K562 (cell line): ENCODE measurements around the gene SLITRK6. TPM values are rescaled to one million over a fixed set of nuclear protein-coding genes. Genes with fewer than 3 reads are reported as not detected.

Experiments
- MAZ ChIP-seq, 2 experiments: fragments of 450-650 bp in 1 of 2; sonication (generic) in 1 of 2; formaldehyde crosslinking; IDR thresholded peaks in 1 of 2; conservative IDR thresholded peaks in 1 of 2; 2 replicates each; pipeline versions ENCODE4 v1.4.0 to v1.5.0; 2020; ENCODE audit warnings: mild to moderate bottlenecking in 1 of 2, missing genetic modification reagents in 1 of 2
- RBM15 ChIP-seq: fragments of 200-400 bp; formaldehyde crosslinking; IDR thresholded peaks from 2 replicates; pipeline ENCODE4 v1.6.1; 2018; ENCODE audit warnings: mild to moderate bottlenecking, low read length, moderate library complexity; ENCODE audit not compliant: insufficient read depth
- REST ChIP-seq, 2 experiments: fragments of 450-650 bp; formaldehyde crosslinking in 1 of 2; IDR thresholded peaks; 2 replicates each; pipeline versions ENCODE4 v1.4.0 to v1.6.1; 2014 to 2020; ENCODE audit warnings: mild to moderate bottlenecking in 2 of 2, borderline replicate concordance in 1 of 2, low read depth in 1 of 2
- YBX1 ChIP-seq: fragments of 450-650 bp; IDR thresholded peaks from 2 replicates; pipeline ENCODE4 v1.7.1; 2016; ENCODE audit warnings: mild to moderate bottlenecking
- polyA plus RNA-seq, 8 experiments: library from polyadenylated mRNA; depleted of rRNA in 4 of 8; stranded (reverse) in 5 of 8; unstranded in 3 of 8; fragments of >200 nt; fragmentation: Nextera tagmentation in 2 of 8; fragmentation: Illumina TruSeq in 1 of 8; extraction: Ambion mirVana in 2 of 8; extraction: Trizol in 1 of 8; gene quantifications; 2 replicates each; pipeline versions ENCODE4 v1.2.1 to v1.2.3, GENCODE V29; 2011 to 2014; ENCODE audit warnings: inconsistent platforms in 1 of 8, missing spikeins in 1 of 8
- total RNA-seq, 7 experiments: library from RNA; depleted of rRNA in 6 of 7; stranded (reverse); fragments of >200 nt in 6 of 7; fragmentation: Illumina TruSeq in 2 of 7; extraction: Trizol in 2 of 7; gene quantifications; 2 replicates each; pipeline versions ENCODE4 v1.2.1 to v1.2.3, GENCODE V29; 2011 to 2021; ENCODE audit warnings: low replicate concordance in 1 of 7

The SLITRK6 gene
- total and polyA plus RNA-seq, 9 of the 15 experiments (the other 6 are each of a cell fraction or from before 2014, with no cell fraction given): 0.01 to 0.04 TPM; not detected in 7

- TF ChIP-seq REST (IDR thresholded peaks at IDR 0.05; ENCODE audit: borderline replicate concordance): no peak
- no peak for TF ChIP-seq REST (CRISPR knock-in tag; IDR thresholded peaks at IDR 0.05; ENCODE audit: low read depth)
- TF ChIP-seq RBM15: no peak
- TF ChIP-seq YBX1: no peak
- TF ChIP-seq MAZ (CRISPR knock-in tag; conservative IDR thresholded peaks at IDR 0.05 in 1 of 2, IDR thresholded peaks at IDR 0.05 in 1 of 2): no peak
Observed at GRCh38 chr13:85847012-85847411, 47.8 kb upstream of the SLITRK6 start (continued).
